NOMO-1 (cell line): Measurements from ENCODE around the gene MAP2K3.

ENCODE experiments used
- DNase-seq, 2 experiments: peaks; one replicate each; lab custom pipeline; 2025; ENCODE audit not compliant: unreplicated experiment in 2 of 2; lab: John Stamatoyannopoulos, UW

Gene MAP2K3

GRCh38 chr17:21284319-21285163 lies at the start of gene MAP2K3:
Gene MAP2K3, plus strand, starts transcription at chr17:21284711. Its CDS starts 210 bp downstream, at chr17:21284921.
- peak; percentile 97 to 99 for DNase-seq

GRCh38 chr17:21235921-21236320 lies 48.6 kb upstream of the MAP2K3 start:
- DNase-seq = no peak

GRCh38 chr17:21239680-21240368 lies 44.7 kb upstream of the MAP2K3 start:
- peak in 1 of 2 experiments; percentile 29 for DNase-seq

GRCh38 chr17:21240369-21241055 lies 44.0 kb upstream of the MAP2K3 start:
- no peak for DNase-seq

- no peak for DNase-seq
Measured at GRCh38 chr17:21241564-21241963, 42.9 kb upstream of the MAP2K3 start.

GRCh38 chr17:21242026-21242697 lies 42.3 kb upstream of the MAP2K3 start:
- DNase-seq = no peak

GRCh38 chr17:21242780-21243515 lies 41.6 kb upstream of the MAP2K3 start:
- no peak for DNase-seq

- no peak for DNase-seq
Measured at GRCh38 chr17:21243516-21244303, 40.8 kb upstream of the MAP2K3 start.

- DNase-seq = no peak
Measured at GRCh38 chr17:21245639-21246084, 38.8 kb upstream of the MAP2K3 start.

- DNase-seq = no peak
Measured at GRCh38 chr17:21246698-21247097, 37.8 kb upstream of the MAP2K3 start.

GRCh38 chr17:21247552-21248258 lies 36.8 kb upstream of the MAP2K3 start:
- DNase-seq = no peak

- DNase-seq = no peak
Measured at GRCh38 chr17:21248500-21248899, 36.0 kb upstream of the MAP2K3 start.

GRCh38 chr17:21249086-21249795 lies 35.3 kb upstream of the MAP2K3 start:
- no peak for DNase-seq

- DNase-seq = no peak
Measured at GRCh38 chr17:21249920-21250703, 34.4 kb upstream of the MAP2K3 start.

- no peak for DNase-seq
Measured at GRCh38 chr17:21250854-21251253, 33.7 kb upstream of the MAP2K3 start.

GRCh38 chr17:21251337-21252010 lies 33.0 kb upstream of the MAP2K3 start:
- DNase-seq = no peak

- DNase-seq = no peak
Measured at GRCh38 chr17:21252289-21252795, 32.2 kb upstream of the MAP2K3 start.
